C4-2B (cell line): Measurements from ENCODE around the gene SLC39A9.

Experiments used
- CTCF ChIP-seq: fragments of 450-650 bp; conservative IDR thresholded peaks from 2 replicates; pipeline ENCODE4 v1.5.1; 2017; ENCODE audit warnings: mild to moderate bottlenecking
- ZFX ChIP-seq: fragments of 450-650 bp; IDR thresholded peaks from 2 replicates; pipeline ENCODE4 v1.6.1; 2017

- TF ChIP-seq CTCF (no peak), ZFX (no peak)
Measured at GRCh38 chr14:69358966-69359365, 39.5 kb upstream of the SLC39A9 start.
